GM18526 (cell line): Measurements from ENCODE around the gene GID4.

Experiments used
- POLR2A ChIP-seq: IDR thresholded peaks from 3 replicates; pipeline ENCODE4 v1.6.1; 2011; ENCODE audit not compliant: insufficient read length; ENCODE audit errors: extremely low read depth

Gene GID4

DNA sequence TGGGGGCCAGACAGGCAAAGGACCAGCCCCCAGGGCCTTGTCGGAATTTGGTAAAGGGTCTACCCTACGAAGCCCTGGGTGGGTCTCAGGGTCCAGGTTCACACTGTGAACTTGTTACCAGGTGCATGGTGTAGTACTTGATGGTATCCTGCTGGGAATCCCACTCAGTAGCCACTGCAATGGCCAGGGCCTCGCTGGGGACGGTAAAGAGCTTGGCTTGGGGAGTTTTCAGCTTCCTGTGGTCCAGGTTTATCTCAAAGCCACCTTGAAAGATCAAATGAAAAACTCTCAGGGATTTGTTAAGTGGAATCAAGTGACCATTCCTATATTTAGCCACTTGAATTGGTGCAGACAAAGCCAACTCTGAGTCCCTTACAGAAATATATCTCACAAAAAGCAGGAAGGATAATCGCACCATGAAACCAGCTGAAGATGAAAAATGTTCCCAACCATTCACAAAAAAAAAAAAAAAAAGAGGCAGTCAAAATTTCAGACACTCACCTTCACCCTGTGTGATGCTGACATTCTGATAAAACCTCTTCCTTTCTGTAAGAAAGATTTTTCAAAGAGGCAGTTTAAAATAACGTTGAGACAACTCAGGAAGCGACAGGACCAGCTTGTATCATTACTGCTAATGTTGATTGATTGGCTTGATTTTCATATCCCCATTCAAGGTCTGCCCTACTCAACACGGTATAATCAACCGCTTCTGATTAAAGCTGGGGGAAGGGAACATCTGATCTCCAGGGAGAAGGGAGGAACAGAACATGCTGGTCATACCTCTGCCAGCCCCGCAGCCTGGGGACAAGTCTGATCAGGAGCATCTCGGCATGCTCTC, 10.9 kb upstream of the GID4 start:
- TF ChIP-seq POLR2A = no peak

DNA sequence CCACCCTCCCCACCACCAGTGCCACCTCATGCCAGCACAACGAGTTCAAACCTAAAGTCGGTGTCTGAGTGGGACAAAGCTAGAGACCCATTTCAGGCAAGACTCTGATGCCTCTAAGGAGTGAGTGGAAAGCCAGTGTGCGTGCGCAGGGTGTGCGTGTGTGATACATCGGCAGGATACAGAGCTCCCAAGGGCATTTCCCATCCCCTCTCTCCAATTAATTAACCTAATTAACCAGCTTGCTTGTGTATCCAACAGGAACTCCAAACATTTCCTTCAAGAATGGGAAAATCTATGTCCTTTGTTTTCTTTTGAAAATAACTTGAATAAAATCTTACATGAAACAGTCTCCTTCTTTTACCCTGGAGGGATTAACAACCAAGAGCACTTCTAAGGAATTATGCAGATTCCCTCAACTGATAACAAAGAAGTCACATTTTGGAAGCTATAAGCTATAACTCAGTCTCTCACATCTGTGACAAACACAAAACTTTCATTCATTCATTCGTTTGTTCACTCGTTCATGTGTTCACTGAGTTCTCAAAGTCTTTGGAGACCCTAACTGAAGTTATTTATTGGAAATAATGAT, 10.2 kb upstream of the GID4 start:
- no peak for TF ChIP-seq POLR2A

DNA sequence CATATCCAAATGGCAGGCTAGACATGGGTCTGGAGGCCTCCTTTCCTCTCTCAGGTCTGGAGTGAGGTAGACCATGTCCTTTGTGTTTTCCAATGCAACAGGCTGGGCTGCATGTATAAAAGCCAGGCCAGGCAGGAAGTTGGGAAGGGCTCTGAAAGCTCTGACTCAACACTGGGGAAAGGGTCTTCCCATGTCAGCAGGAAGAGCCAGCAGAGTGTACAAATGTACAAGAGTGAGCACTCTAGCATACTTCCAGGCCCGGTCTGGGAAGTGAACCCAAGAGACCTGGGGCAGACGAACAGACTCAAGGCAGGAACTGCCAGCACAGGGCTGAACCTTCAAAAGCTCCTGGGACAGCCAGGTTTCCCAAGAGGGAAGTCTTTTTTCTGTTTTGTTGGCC, 7.3 kb upstream of the GID4 start:
- TF ChIP-seq POLR2A = no peak

DNA sequence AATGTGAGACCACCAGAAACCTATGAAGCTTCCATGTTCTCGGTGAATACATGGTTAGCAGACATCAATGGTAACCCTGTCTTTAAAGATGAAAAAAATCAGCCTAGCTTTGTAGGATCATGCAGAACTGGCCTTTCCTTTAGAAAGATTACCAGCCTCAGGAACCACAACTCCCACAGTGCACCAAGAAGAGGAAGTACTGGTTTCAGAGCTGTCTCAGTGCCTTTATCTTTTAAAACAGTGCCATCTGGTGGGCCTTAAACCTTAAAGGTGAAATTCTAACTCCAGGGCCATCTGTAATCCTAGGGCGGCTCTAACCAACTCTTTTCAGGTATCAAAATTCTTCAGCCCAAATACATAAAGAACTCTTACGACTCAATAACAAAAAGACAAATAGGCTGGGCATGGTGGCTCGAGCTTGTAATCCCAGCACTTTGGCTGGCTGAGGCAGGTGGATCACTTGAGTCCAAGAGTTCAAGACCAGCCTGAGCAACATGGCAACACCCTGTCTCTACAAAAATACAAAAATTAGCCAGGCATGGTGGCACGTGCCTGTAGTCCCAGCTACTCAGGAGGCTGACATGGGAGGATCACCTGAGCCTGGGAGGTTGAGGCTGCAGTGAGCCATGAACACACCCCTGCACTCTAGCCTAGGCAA, 5.6 kb upstream of the GID4 start:
- no peak for TF ChIP-seq POLR2A

DNA sequence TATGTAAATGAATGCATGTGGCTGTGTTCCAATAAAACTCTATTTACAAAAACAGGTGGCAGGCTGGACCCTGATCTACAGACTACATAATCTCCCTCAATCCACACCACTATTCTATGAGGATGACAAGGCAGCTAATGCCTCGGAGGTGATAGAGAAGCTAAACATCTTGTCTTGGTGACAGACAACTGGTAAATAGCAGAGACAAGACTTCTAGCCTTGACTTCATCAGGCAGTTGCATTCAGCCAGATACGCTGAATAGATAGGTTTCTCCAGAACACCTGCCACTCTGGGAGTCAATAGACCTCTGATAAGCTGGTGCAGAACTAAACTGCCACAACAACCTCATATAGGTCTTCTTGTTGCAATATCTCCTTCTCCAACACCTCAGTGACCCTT, 3.5 kb upstream of the GID4 start:
- TF ChIP-seq POLR2A = no peak

DNA sequence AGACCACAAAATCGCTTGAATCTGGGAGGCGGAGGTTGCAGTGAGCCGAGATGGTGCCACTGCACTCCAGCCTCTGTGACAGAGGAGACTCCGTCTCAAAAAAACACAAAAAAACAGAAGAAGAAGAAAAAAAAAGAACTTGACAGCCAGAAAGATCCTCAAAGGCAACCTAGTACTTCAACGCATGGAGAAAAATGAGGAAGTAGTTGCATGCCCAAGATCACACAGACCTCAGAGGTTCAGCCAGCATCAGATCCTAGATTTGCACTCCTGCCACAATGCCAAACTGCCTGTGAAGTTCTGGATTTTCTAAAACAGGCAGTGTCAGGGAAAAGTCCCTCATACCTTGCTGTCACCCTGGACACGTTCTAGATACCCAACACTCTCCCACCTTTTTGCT, 1.7 kb upstream of the GID4 start:
- TF ChIP-seq POLR2A = no peak

DNA sequence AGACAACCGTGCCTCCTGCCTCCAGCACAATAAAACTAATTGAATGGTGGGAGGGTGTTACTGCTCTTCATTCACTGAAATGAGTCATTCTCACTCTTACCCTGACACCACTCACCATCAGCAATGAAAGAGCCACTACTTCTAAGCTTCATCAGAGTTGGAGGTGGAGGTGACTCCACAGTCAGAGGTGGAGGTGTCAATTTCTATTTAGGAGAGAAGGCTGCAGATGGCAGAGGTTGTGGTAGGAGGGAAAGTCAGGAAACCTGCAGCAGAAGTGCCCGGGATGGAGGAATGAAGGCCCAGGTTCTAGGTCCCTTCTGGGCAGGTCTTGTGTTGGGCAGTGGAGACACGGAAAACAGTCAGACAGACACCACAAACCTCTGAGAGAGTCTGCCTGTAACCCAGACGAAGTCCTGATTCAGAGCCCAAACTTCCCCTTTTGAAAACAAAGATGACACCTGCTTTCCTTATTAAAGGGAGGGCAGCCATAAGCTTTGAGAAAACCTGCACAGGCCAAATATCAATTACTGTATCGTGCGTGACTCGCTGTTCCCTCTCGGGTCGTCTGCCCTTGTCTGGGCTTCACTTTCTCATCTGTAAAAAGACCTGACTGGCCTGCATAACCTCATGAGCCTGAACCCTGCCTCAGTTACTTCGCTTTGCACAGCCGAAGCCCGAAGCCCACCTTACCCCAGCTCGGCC, 908 bp upstream of the GID4 start:
- no peak for TF ChIP-seq POLR2A

DNA sequence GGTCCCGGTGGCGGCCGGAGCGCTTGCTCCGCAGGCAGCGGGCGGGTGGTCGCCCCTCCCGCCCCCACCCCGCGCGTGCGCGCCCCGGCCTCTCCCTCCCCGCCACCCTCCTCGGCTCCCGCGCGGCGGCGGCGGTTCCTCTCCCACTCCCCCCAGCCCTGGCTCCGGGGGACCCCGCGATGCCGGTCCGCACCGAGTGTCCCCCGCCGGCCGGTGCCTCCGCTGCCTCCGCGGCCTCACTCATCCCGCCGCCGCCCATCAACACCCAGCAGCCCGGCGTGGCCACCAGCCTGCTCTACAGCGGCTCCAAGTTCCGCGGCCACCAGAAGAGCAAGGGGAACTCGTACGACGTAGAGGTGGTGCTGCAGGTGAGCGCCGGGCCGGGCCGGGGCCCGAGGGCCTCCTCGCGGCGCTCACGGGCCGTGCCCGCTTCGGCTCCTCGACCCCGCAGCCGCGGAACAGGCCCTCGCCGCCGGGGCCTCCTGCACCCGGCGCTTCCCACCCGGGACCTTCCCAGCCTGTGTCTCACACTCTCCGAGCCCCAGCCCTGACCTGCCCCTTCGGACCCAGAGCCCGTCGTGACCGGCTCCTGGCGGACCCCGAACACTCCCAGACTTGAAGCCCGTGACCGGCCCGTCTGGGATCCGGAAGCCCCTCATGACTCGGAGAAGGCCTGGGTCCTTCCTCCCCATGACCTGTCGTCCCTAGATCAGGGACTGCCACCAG, 490 bp downstream of the GID4 start:
- no peak for TF ChIP-seq POLR2A

DNA sequence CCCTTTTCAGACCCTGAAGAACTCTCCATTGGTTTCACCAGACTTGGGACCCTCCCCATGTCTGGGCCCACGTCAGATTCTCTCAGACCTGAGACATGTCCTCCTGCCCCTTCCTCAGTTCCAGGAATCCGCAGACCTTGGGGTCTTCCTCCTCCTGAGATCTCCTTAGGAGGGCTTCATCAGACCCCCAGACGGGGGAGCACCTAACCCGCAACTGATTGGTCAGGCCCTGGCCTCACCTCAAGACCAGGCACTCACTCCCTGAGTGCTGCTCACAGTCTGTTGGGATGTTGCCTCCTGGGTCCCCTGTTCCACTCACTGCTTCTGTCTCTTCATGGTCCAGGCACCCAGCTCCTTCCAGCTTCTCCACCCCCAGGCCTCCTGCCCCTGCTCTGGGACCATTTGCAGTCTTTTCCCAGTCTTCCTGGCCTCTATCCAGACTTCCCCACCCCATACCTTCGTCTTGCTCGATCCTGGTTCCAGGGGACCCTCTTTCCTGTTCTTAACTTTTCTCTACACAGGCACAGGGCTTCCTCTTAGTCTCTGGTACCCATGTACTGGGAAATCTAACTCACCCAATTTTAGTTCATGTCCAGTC, 1.2 kb downstream of the GID4 start:
- no peak for TF ChIP-seq POLR2A

DNA sequence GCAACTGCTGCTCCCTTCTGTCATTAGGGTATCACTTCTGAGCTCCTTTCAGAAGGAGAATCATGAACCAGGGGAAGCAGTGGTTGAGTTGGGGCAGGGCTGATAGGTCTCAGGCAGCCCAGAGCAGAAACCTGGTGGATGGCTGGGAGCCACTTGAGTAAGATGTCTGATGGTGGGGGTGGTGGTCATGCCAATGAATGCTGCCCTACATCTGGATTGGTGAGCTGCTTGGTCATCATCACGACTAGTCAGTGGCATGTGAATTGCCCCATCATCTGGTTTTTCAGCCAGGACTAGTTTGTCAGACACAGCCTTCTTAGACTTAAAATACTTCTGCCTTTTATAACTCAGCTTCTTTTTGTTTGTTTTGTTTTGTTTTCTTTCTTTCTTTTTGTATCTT, 2.6 kb downstream of the GID4 start:
- TF ChIP-seq POLR2A = no peak

DNA sequence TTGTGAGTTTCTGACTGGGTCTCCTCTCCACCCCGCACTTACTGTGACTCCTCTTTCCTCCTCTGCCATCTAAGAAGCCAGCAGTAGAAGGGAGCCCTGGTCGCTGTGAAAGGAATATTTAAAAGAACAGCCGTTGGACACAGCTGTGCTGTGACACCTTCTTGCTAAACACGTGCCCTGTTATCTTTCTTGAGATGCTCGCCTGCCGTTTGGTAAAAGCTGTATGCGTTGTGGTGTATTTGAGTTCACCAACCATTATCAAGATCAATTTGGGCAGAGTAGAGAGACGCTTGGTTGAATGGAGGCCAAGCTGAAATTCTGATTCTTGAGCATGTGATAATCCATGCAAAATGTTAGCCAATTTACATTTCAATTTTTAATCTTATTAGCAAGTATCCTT, 3.8 kb downstream of the GID4 start:
- no peak for TF ChIP-seq POLR2A

DNA sequence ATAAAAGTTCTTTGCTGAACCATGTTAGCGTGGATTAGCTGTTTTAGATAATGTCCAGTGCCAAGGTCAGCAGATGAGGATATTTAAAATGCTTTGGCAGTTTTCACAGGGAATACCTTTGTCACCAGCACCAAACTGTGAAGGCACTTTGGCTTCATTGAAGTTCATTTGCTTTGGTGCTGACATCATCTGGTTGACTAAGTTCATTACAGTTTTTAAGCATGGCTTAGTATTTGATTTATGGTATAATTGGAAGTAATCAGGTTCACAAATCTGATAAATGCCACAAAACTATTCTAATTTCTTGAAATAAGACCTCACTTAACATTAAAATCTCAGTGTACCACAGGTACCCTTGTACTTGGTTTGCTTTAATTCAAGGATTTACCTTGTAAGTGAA, 4.3 kb downstream of the GID4 start:
- TF ChIP-seq POLR2A = no peak

DNA sequence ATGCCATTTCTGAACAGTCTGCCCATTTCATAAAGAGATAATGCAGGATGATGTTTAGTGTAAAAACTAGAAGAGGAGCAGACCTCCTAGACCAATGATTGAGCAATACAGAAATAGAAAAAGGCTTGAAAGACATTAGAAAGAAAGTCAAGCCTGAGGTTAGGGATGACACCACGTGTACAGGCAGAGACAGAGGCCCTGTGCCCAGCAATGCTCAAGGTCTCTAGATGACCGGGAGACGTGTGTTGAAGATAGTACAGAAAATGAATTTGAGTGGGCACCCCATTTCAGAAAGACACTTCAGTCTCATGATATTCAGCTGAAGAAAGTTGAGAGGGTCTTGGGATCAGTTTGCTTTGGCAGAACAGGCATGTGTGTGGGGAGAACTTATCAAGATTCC, 5.4 kb downstream of the GID4 start:
- TF ChIP-seq POLR2A = no peak

DNA sequence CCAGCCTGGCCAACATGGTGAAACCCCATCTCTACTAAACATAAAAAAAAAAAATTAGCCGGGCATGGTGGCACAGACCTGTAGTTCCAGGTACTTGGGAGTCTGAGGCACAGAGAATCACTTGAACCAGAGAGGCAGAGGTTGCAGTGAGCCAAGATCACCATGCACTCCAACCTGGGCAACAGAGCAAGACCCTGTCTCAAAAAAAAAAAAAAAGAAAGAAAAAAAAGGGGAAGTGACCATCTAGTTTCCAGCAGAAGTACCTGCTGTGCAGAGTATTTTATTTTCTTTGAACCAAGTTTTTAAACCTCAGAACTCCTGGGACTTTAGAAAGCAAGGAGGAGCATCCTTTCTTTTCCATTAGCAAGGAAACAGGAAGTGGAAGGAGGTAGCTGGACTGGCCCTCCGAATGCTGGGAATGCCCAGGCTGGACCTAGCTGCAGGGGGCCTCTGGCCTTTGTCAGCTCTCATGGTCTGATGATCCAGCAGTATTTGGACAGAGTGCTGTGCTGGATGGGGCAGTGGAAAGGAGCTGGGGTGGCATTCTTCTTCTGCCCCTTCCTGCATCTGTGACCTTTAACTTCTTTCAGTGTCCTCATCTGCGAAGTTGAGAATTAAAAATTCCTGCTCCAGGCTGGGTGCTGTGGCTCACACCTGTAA, 6.6 kb downstream of the GID4 start:
- TF ChIP-seq POLR2A = no peak

DNA sequence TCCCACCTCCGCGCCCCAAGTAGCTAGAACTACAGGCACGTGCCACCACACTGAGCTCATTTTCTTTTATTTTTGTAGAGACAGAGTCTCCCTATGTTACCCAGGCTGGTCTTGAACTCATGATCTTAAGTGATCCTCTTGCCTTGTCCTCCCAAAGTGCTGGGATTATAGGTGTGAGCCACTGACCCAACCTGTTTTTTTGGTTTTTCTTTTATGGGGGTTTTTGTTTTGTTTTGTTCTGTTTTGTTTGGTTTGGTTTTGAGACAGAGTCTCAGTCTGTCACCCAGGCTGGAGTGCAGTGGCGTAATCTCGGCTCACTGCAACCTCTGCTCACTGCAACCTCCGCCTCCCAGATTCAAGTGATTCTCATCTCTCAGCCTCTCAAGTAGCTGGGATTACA, 16.4 kb downstream of the GID4 start:
- no peak for TF ChIP-seq POLR2A

DNA sequence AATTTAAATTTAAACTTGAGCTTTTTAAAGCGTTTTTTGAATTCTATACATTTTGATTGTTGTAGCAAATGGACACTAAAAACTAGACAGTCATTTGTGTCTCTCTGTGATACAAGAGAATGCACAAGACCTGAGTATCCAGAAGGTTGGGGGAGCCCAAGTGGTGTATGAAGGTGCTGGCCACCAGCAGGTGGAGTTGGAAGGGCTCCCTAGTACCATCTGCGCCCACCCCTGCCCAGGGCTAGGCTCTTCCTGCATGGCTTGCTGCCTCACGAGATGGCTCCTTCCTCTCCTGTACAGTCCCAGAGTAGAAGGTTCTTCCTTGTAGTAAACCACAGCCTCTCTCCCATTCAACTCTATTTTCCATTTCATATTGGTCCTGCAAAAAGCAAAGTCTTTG, 17.0 kb downstream of the GID4 start:
- TF ChIP-seq POLR2A = no peak
